H9 (cell line): ENCODE measurements around the gene BLTP3A. TPM values are rescaled to one million over a fixed set of nuclear protein-coding genes. Genes with fewer than 3 reads are reported as not detected.
"Not testable (repeated sequence)": the region's sequence is repeated elsewhere in the genome, so short reads cannot be mapped to it uniquely, and the experiment has no call there.

Experiments
- DNase-seq: peaks from one replicate; pipeline ENCODE4 v3.0.0-alpha.2; 2017
- H2AFZ ChIP-seq: one replicate; pipeline ENCODE4 v1.6.1; 2013; ENCODE audit warnings: mild to moderate bottlenecking, low read length, control low read depth, moderate library complexity
- H2AK5ac ChIP-seq: 2 replicates; pipeline ENCODE4 v1.6.1; 2013; ENCODE audit warnings: low read length, control low read depth, mixed read lengths; ENCODE audit not compliant: insufficient read length
- H2BK120ac ChIP-seq: one replicate; pipeline ENCODE4 v1.6.1; 2013; ENCODE audit warnings: low read depth, mild to moderate bottlenecking, low read length, control low read depth, inconsistent platforms; ENCODE audit not compliant: poor library complexity, severe bottlenecking
- H2BK12ac ChIP-seq: 2 replicates; pipeline ENCODE4 v1.6.1; 2013; ENCODE audit warnings: low read length, control low read depth, mixed read lengths, low read depth; ENCODE audit not compliant: insufficient read length
- H2BK15ac ChIP-seq: 2 replicates; pipeline ENCODE4 v1.6.1; 2013; ENCODE audit warnings: low read depth, low read length, control low read depth
- H2BK20ac ChIP-seq: one replicate; pipeline ENCODE4 v1.6.1; 2013; ENCODE audit warnings: low read depth, mild to moderate bottlenecking, low read length, control low read depth, inconsistent platforms; ENCODE audit not compliant: poor library complexity, severe bottlenecking
- H2BK5ac ChIP-seq: 2 replicates; pipeline ENCODE4 v1.6.1; 2013; ENCODE audit warnings: low read length, control low read depth, mixed read lengths; ENCODE audit not compliant: insufficient read length
- H3K14ac ChIP-seq: 2 replicates; pipeline ENCODE4 v1.6.1; 2013; ENCODE audit warnings: low read length, control low read depth; ENCODE audit not compliant: insufficient read depth
- H3K18ac ChIP-seq: 2 replicates; pipeline ENCODE4 v1.6.1; 2013; ENCODE audit warnings: low read depth, mild to moderate bottlenecking, mixed read lengths, low read length, control low read depth; ENCODE audit not compliant: insufficient read length
- H3K23ac ChIP-seq: 2 replicates; pipeline ENCODE4 v1.6.1; 2013; ENCODE audit warnings: low read length, control low read depth, mixed read lengths, low read depth; ENCODE audit not compliant: insufficient read length
- H3K23me2 ChIP-seq: 2 replicates; pipeline ENCODE4 v1.6.1; 2013; ENCODE audit warnings: low read depth, mild to moderate bottlenecking, mixed read lengths, low read length, control low read depth; ENCODE audit not compliant: insufficient read length, poor library complexity, severe bottlenecking
- H3K27ac ChIP-seq: 2 replicates; pipeline ENCODE4 v1.5.1; 2013; ENCODE audit warnings: low read length, control low read depth, mixed read lengths, low read depth; ENCODE audit not compliant: insufficient read length
- H3K27me3 ChIP-seq: 2 replicates; pipeline ENCODE4 v1.6.1; 2013; ENCODE audit warnings: low read length, control low read depth, inconsistent platforms; ENCODE audit not compliant: insufficient read depth
- H3K4ac ChIP-seq: 2 replicates; pipeline ENCODE4 v1.6.1; 2013; ENCODE audit warnings: low read depth, mild to moderate bottlenecking, control low read depth, inconsistent platforms, low read length, moderate library complexity
- H3K4me1 ChIP-seq: 2 replicates; pipeline ENCODE4 v1.6.1; 2013; ENCODE audit warnings: low read length, control low read depth, inconsistent platforms; ENCODE audit not compliant: insufficient read depth
- H3K4me2 ChIP-seq: 2 replicates; pipeline ENCODE4 v1.6.1; 2013; ENCODE audit warnings: low read length, control low read depth, mixed read lengths; ENCODE audit not compliant: insufficient read length, insufficient read depth
- H3K56ac ChIP-seq: 2 replicates; pipeline ENCODE4 v1.6.1; 2013; ENCODE audit warnings: low read depth, mild to moderate bottlenecking, mixed read lengths, low read length, control low read depth; ENCODE audit not compliant: insufficient read length
- H3K79me1 ChIP-seq: 2 replicates; pipeline ENCODE4 v1.6.1; 2013; ENCODE audit warnings: low read depth, mild to moderate bottlenecking, moderate library complexity, low read length, control low read depth, inconsistent platforms; ENCODE audit not compliant: insufficient read depth, poor library complexity, severe bottlenecking
- H3K79me2 ChIP-seq: 2 replicates; pipeline ENCODE4 v1.6.1; 2013; ENCODE audit warnings: low read length, control low read depth, inconsistent platforms; ENCODE audit not compliant: insufficient read depth
- H3K9ac ChIP-seq: 2 replicates; pipeline ENCODE4 v1.6.1; 2013; ENCODE audit warnings: low read length, control low read depth, mixed read lengths; ENCODE audit not compliant: insufficient read length; ENCODE audit errors: extremely low read depth
- H3K9me3 ChIP-seq: one replicate; pipeline ENCODE4 v1.6.1; 2013; ENCODE audit warnings: low read depth, low read length, inconsistent platforms; ENCODE audit not compliant: control insufficient read depth
- H3T11ph ChIP-seq: one replicate; pipeline ENCODE4 v1.6.1; 2013; ENCODE audit warnings: mild to moderate bottlenecking, low read length, control low read depth, inconsistent platforms
- H4K20me1 ChIP-seq: one replicate; pipeline ENCODE4 v1.6.1; 2013; ENCODE audit not compliant: control insufficient read depth, insufficient read length, insufficient read depth
- H4K5ac ChIP-seq: 2 replicates; pipeline ENCODE4 v1.6.1; 2013; ENCODE audit warnings: low read depth, mild to moderate bottlenecking, mixed read lengths, low read length, control low read depth; ENCODE audit not compliant: insufficient read length
- H4K8ac ChIP-seq: replicated peaks from 2 replicates; pipeline ENCODE4 v1.6.1; 2013; ENCODE audit warnings: low read length, control low read depth, mixed read lengths, low read depth; ENCODE audit not compliant: insufficient read length
- H4K91ac ChIP-seq: 2 replicates; pipeline ENCODE4 v1.6.1; 2013; ENCODE audit warnings: low read depth, mild to moderate bottlenecking, moderate library complexity, mixed read lengths, low read length, control low read depth; ENCODE audit not compliant: insufficient read length
- H3K27ac Mint-ChIP-seq, 3 experiments: 2 replicates in 2 of 3; 3 replicates in 1 of 3; pipeline ENCODE4 v1.8.0; 2020 to 2021; ENCODE audit warnings: mixed read lengths in 3 of 3, mild to moderate bottlenecking in 1 of 3, moderate library complexity in 1 of 3
- H3K27me3 Mint-ChIP-seq: 2 replicates; pipeline ENCODE4 v1.8.0; 2021; ENCODE audit warnings: low read depth, mild to moderate bottlenecking, moderate library complexity, mixed read lengths
- H3K36me3 Mint-ChIP-seq, 3 experiments: 2 replicates in 2 of 3; 3 replicates in 1 of 3; pipeline ENCODE4 v1.8.0; 2020 to 2021; ENCODE audit warnings: low read depth in 3 of 3, mixed read lengths in 3 of 3; ENCODE audit not compliant: insufficient read depth in 1 of 3
- H3K4me1 Mint-ChIP-seq, 2 experiments: 2 replicates each; pipeline ENCODE4 v1.8.0; 2020; ENCODE audit warnings: mixed read lengths in 2 of 2
- H3K4me3 Mint-ChIP-seq, 2 experiments: 2 replicates in 1 of 2; 3 replicates in 1 of 2; pipeline ENCODE4 v1.8.0; 2020 to 2021; ENCODE audit warnings: mild to moderate bottlenecking in 2 of 2, mixed read lengths in 2 of 2, moderate library complexity in 1 of 2
- H3K9me3 Mint-ChIP-seq, 2 experiments: 2 replicates in 1 of 2; 3 replicates in 1 of 2; pipeline ENCODE4 v1.8.0; 2020; ENCODE audit warnings: mild to moderate bottlenecking in 2 of 2, mixed read lengths in 2 of 2, moderate library complexity in 1 of 2
- CTCF ChIP-seq: fragments of 200-600 bp; sonication (generic); conservative IDR thresholded peaks from 3 replicates; pipeline ENCODE4 v1.8.0; 2021; ENCODE audit warnings: antibody characterized with exemption, mild to moderate bottlenecking
- WGBS: extraction: QIAGEN DNeasy Blood & Tissue Kit; methylation state at CpG from one replicate; pipeline ENCODE4 v1.1.7; 2013; ENCODE audit warnings: missing lambda C conversion rate, low lambda C conversion rate, mixed read lengths; ENCODE audit not compliant: insufficient read length; ENCODE audit errors: extremely low coverage; 5-methylcytosine and 5-hydroxymethylcytosine counted together
- total RNA-seq: library from RNA; stranded (reverse); gene quantifications from 2 replicates; pipeline ENCODE4 v1.2.1, GENCODE V29; 2021

Gene BLTP3A
- total RNA-seq, 1 experiment from 2014 or later, result 17.8 TPM

DNA sequence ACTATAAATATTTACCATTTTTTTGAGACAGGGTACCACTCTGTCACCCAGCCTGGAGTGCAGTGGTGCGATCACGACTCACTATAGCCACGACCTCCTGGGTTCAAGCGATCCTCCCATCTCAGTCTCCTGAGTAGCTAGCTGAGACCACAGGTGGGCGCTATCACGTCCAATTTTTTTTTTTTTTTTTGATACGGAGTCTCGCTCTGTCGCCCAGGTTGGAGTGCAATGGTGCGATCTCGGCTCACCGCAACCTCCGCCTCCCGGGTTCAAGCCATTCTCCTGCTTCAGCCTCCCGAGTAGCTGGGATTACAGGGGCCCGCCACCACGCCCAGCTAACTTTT lies 35.4 kb upstream of the BLTP3A start:
- H3K79me2 ChIP-seq, H3K9me3 ChIP-seq, H3K4me1 ChIP-seq, H3K23ac ChIP-seq, H2BK15ac ChIP-seq, H2BK120ac ChIP-seq, H2AFZ ChIP-seq, H2BK12ac ChIP-seq, H4K20me1 ChIP-seq, H3K27me3 Mint-ChIP-seq, H3K27ac Mint-ChIP-seq, H3K4me1 Mint-ChIP-seq, H3T11ph ChIP-seq, H3K9me3 Mint-ChIP-seq, H3K4me3 Mint-ChIP-seq, H2AK5ac ChIP-seq, H3K18ac ChIP-seq, H3K27me3 ChIP-seq, H3K79me1 ChIP-seq, H2BK20ac ChIP-seq, H4K8ac ChIP-seq, H3K23me2 ChIP-seq, H3K14ac ChIP-seq, H4K5ac ChIP-seq, H4K91ac ChIP-seq, H2BK5ac ChIP-seq, H3K4ac ChIP-seq, H3K56ac ChIP-seq, H3K27ac ChIP-seq: not testable (repeated sequence)
- peaks cover 4 to 15% (median 13%) of the 10 kb centered on the region in 3 experiments; a peak in 6 of 7 replicates for H3K36me3 Mint-ChIP-seq
- WGBS, result no CpG with 5 or more reads among the region's 17 CpGs
- H3K9ac ChIP-seq, result peak overlapping the region; percentile 83
- peak overlapping the region; percentile 81 for H3K4me2 ChIP-seq
- TF ChIP-seq CTCF, result peak; percentile 56; the same call in 2 of the 3 replicates
- DNase-seq, result peak; percentile 37
